Osteocyte (in vitro differentiated cells): ENCODE data around the gene UGT2A1. TPM values are rescaled to one million over a fixed set of nuclear protein-coding genes. Genes with fewer than 3 reads are reported as not detected.

ENCODE experiments used
- DNase-seq: peaks from one replicate; pipeline ENCODE4 v3.0.0; 2021; ENCODE audit warnings: mixed read lengths; ENCODE audit not compliant: unreplicated experiment; ENCODE audit errors: extremely low spot score
- H3K27ac Mint-ChIP-seq: one replicate; pipeline ENCODE4 v1.8.0; 2021; ENCODE audit warnings: mild to moderate bottlenecking, mixed read lengths; ENCODE audit not compliant: unreplicated experiment
- H3K27me3 Mint-ChIP-seq: one replicate; pipeline ENCODE4 v1.8.0; 2021; ENCODE audit warnings: mixed read lengths; ENCODE audit not compliant: unreplicated experiment
- H3K36me3 Mint-ChIP-seq: one replicate; pipeline ENCODE4 v1.8.0; 2021; ENCODE audit warnings: mixed read lengths; ENCODE audit not compliant: unreplicated experiment
- H3K4me1 Mint-ChIP-seq: one replicate; pipeline ENCODE4 v1.8.0; 2021; ENCODE audit warnings: mixed read lengths; ENCODE audit not compliant: unreplicated experiment
- H3K4me3 Mint-ChIP-seq: one replicate; pipeline ENCODE4 v1.8.0; 2021; ENCODE audit warnings: mild to moderate bottlenecking, moderate library complexity, mixed read lengths; ENCODE audit not compliant: unreplicated experiment
- H3K9me3 Mint-ChIP-seq: one replicate; pipeline ENCODE4 v1.8.0; 2021; ENCODE audit warnings: mixed read lengths; ENCODE audit not compliant: unreplicated experiment
- CTCF ChIP-seq: fragments of 200-600 bp; sonication (generic); IDR thresholded peaks from 2 replicates; pipeline ENCODE4 v1.5.0; 2021; ENCODE audit warnings: antibody characterized with exemption, mild to moderate bottlenecking, moderate library complexity
- long read RNA-seq: library from polyadenylated mRNA; unstranded; transcript quantifications from one replicate; pipeline ENCODE4 v2.0.0, GENCODE V29; 2021
- total RNA-seq: library from RNA; stranded (reverse); gene quantifications from 2 replicates; pipeline ENCODE4 v1.2.1, GENCODE V29; 2021

Gene UGT2A1
- total RNA-seq, result not detected in 2 replicates
- long read RNA-seq, result 0 reads

DNA sequence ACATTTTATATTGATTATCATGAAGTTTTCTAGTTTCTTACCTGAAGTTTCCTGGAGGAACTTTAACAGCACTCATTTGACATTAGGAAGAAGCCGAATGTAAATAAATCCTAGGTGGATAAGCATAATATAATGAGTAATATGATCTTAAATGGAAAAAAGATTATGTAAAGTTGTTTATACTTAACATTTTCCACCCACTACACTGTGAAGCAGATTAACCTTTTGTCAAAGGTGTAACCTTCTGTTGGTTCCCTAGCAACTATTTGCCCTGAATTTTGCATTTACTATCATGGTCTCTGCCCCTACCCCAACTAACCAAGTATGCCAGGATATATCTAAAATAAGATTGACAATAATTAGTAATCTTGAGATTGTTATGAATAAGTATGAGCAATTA is at the start of gene UGT2A1:
Gene UGT2A1 (minus strand): TSS at position 101 of the 400 bp plus-strand sequence. CDS start 5,603 bp downstream, outside the sequence.
- DNase-seq, result no peak
- no peaks in the 10 kb centered on the region for H3K36me3 Mint-ChIP-seq
- no peak within 1 kb of the TSS for H3K27ac Mint-ChIP-seq
- no peak within 1 kb of the TSS for H3K4me3 Mint-ChIP-seq
- TF ChIP-seq CTCF, result no peak
- no peaks in the 10 kb centered on the region for H3K9me3 Mint-ChIP-seq
- no peaks in the 10 kb centered on the region for H3K4me1 Mint-ChIP-seq
- H3K27me3 Mint-ChIP-seq, result peaks cover 14% of the 10 kb centered on the region

DNA sequence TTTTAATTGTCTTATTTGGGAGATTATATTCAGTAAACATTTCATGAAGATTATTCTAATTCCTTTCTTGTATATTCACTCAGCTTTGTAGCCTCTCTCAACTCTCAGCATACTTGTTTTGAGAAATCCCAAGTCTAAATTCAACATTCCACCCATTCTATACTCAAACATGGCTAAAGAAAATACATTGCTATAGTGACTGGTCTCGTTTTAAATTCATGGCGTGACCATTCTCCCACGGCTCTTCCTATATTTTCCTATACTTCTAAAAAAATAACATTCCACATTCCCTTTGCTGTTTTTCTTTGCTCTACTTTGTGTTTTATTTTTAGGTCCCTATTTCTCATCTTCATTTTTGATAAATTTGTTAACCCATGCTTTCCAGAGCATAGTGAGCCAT is 49.2 kb upstream of the UGT2A1 start:
- H3K27me3 Mint-ChIP-seq, result no peaks in the 10 kb centered on the region
- H3K36me3 Mint-ChIP-seq, result peaks cover 6% of the 10 kb centered on the region
- peaks cover 17% of the 10 kb centered on the region for H3K9me3 Mint-ChIP-seq
- peak overlapping the region; percentile 85 for H3K27ac Mint-ChIP-seq
- DNase-seq, result no peak
- TF ChIP-seq CTCF, result no peak
- H3K4me1 Mint-ChIP-seq, result peaks cover 38% of the 10 kb centered on the region
- no peak overlapping the region for H3K4me3 Mint-ChIP-seq

GRCh38 chr4:69701696-69702095 is 48.6 kb upstream of the UGT2A1 start:
- H3K27ac Mint-ChIP-seq, result peak overlapping the region; percentile 85
- no peak overlapping the region for H3K4me3 Mint-ChIP-seq
- peaks cover 21% of the 10 kb centered on the region for H3K9me3 Mint-ChIP-seq
- H3K36me3 Mint-ChIP-seq, result peaks cover 6% of the 10 kb centered on the region
- H3K27me3 Mint-ChIP-seq, result no peaks in the 10 kb centered on the region
- no peak for DNase-seq
- H3K4me1 Mint-ChIP-seq, result peaks cover 38% of the 10 kb centered on the region
- no peak for TF ChIP-seq CTCF

DNA sequence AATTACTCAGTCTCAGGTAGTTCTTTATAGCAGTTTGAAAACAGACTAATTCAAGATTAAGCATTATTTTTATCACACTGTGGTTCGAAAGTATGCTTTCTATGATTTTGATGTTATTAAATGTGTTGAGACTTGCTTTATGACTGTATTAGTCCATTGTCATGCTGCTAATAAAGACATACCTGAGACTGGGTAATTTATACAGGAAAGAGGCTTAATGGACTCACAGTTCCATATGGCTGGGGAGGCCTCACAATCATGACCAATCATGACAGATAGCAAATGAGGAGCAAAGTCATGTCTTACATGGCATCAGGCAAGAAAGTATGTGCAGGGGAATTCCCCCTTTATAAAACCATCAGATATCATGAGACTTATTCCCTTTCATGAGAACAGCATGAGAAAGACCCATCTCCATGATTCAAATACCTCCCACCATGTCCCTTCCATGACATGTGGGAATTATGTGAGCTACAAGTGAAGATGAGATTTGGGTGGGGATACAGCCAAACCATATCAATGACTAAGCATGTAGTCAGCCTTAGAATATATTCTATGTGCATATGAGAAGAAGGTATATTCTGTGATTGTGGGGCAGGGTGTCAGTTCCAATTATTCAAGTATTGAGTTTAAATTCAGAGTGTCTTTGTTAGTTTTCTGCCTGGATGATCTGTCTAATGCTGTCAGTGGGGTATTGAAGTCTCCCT is 44.6 kb upstream of the UGT2A1 start:
- Mint-ChIP-seq H3K4me1 (peaks cover 20% of the 10 kb centered on the region), H3K9me3 (peaks cover 22% of the 10 kb centered on the region), H3K27ac (no peak overlapping the region), H3K36me3 (peaks cover 6% of the 10 kb centered on the region), H3K4me3 (no peak overlapping the region), H3K27me3 (no peaks in the 10 kb centered on the region)
- no peak for TF ChIP-seq CTCF
- no peak for DNase-seq

- Mint-ChIP-seq H3K36me3 (no peaks in the 10 kb centered on the region), H3K27ac (no peak overlapping the region), H3K4me3 (no peak overlapping the region), H3K4me1 (peaks cover 13% of the 10 kb centered on the region), H3K9me3 (no peaks in the 10 kb centered on the region), H3K27me3 (peaks cover 31% of the 10 kb centered on the region)
- no peak for DNase-seq
- peak; percentile 73 for TF ChIP-seq CTCF
Measured at GRCh38 chr4:69689599-69689998, 36.6 kb upstream of the UGT2A1 start.
